DND-41 (cell line): ENCODE measurements around the gene C1orf21.

Experiments
- ATAC-seq: fragments of 200-7000 bp; cut with Tn5 transposase; 3 replicates; pipeline ENCODE4 v1.9.1; 2021; ENCODE audit warnings: low read depth; ENCODE audit not compliant: insufficient read depth
- DNase-seq: peaks from one replicate; pipeline ENCODE4 v3.0.0-alpha.2; 2020
- H2AFZ ChIP-seq: 2 replicates; pipeline ENCODE4 v1.6.0; 2012; ENCODE audit warnings: low read depth, low read length
- H3K27ac ChIP-seq: 2 replicates; pipeline ENCODE4 v1.5.1; 2012; ENCODE audit warnings: low read length, inconsistent platforms
- H3K27me3 ChIP-seq: fragments of 200-600 bp; sonication (generic); 2 replicates; pipeline ENCODE4 v1.6.0; 2012; ENCODE audit warnings: low read length, mild to moderate bottlenecking, inconsistent platforms; ENCODE audit not compliant: insufficient read depth, poor library complexity
- H3K36me3 ChIP-seq: 2 replicates; pipeline ENCODE4 v1.5.1; 2012; ENCODE audit warnings: low read length, inconsistent platforms; ENCODE audit not compliant: insufficient read depth
- H3K4me1 ChIP-seq: 2 replicates; pipeline ENCODE4 v1.5.1; 2012; ENCODE audit warnings: mild to moderate bottlenecking, low read length; ENCODE audit not compliant: insufficient read depth
- H3K4me2 ChIP-seq: 2 replicates; pipeline ENCODE4 v1.6.0; 2012; ENCODE audit warnings: mild to moderate bottlenecking, moderate library complexity, low read length, inconsistent platforms; ENCODE audit not compliant: insufficient read depth
- H3K4me3 ChIP-seq, 2 experiments: fragments of 200-600 bp in 1 of 2; shearing (Covaris generic) in 1 of 2; 2 replicates each; pipeline ENCODE4 v1.5.1; 2012 to 2016; ENCODE audit warnings: inconsistent platforms in 2 of 2, low read length in 2 of 2, mild to moderate bottlenecking in 2 of 2, low read depth in 1 of 2, moderate library complexity in 1 of 2
- H3K79me2 ChIP-seq: 2 replicates; pipeline ENCODE4 v1.6.0; 2012; ENCODE audit warnings: low read length, inconsistent platforms; ENCODE audit not compliant: insufficient read depth
- H3K9ac ChIP-seq: 2 replicates; pipeline ENCODE4 v1.6.0; 2012; ENCODE audit warnings: low read depth, mild to moderate bottlenecking, inconsistent platforms, low read length, moderate library complexity
- H3K9me3 ChIP-seq: 2 replicates; pipeline ENCODE4 v1.5.1; 2012; ENCODE audit warnings: low read length, moderate library complexity, mild to moderate bottlenecking, inconsistent platforms; ENCODE audit not compliant: insufficient read depth, severe bottlenecking
- H4K20me1 ChIP-seq: 2 replicates; pipeline ENCODE4 v1.6.0; 2012; ENCODE audit warnings: low read length; ENCODE audit not compliant: insufficient read depth
- EZH2 ChIP-seq: IDR thresholded peaks from 3 replicates; pipeline ENCODE4 v1.6.1; 2012; ENCODE audit warnings: borderline replicate concordance, low read depth, mild to moderate bottlenecking, moderate library complexity, low read length, inconsistent platforms; ENCODE audit not compliant: severe bottlenecking
- TF ChIP-seq, protein P1 (sequence below): IDR thresholded peaks from 2 replicates; pipeline ENCODE4 v1.5.1; 2012; ENCODE audit warnings: borderline replicate concordance, low read length, moderate library complexity, mild to moderate bottlenecking; ENCODE audit not compliant: poor library complexity, severe bottlenecking; ENCODE audit errors: extremely low read depth

Gene C1orf21

DNA sequence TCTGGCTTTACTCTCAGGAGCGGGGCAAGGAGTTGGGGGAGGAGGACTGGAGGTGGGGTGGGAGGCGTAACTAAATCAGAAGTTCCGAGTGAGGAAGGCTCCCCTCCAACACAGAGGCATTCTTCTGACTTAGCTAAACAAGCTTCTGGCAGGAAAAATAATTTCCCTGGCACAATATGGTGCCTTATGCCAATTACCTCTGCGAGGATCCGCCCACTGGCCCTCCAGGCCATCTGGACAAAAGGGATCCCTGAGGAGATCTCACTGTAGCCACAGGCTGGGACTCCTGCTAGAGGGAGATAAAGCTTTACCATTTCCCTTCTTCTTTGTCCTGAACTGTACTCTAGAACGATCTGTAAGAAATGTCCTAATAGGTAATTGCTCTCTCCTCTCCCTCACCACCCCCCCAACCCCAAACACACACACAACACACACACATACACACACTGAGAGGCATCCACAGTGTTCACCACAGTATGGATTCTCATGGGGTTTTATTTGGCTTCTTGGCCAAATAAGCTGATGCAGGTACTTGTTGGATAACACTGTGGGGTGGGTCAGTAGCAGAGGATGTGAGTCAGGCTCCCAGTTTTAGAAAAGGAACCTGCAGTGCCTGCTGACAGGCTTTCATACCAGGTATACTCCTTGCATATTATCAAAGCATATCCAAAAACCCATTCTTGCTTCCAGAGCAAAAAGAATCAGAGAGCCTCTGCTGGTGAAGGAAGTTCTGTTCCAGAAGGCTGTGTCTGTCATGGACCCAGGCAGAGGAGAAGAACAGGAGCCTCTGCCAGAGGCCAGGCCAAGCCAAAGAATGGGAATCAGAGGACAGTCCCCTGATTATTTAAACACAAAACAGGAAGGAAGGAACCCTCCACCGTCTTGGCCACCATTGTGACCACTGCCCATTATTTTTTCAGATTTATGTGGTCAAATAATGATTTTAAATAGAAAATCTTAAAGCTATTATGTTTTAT lies 169.1 kb downstream of the C1orf21 start:
- H3K4me2 ChIP-seq: no peak overlapping the region
- no peak for ATAC-seq

DNA sequence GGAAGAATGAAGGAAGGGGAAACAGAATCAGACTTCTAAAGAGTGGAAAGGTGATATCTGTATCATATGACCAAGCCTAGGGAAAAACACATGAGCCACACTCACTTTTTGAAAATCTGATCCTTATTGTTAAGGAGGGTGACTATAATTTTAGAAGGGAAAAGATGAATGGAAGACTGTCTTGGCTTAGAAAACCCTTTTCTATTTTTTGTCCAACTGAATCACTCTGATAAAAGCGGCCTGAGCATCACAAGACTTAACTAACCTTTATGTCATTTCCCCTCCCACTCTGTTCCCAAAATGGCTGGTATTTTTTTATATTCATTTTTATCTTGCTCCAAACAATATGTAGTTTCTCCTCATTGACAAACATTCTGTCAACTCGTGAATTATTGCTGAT lies 169.8 kb downstream of the C1orf21 start:
- Histone ChIP-seq H3K9me3 (no peaks in the 10 kb centered on the region), H3K4me1 (no peaks in the 10 kb centered on the region), H3K27me3 (no peaks in the 10 kb centered on the region), H4K20me1 (no peaks in the 10 kb centered on the region), H3K36me3 (no peaks in the 10 kb centered on the region), H2AFZ (no peak overlapping the region), H3K27ac (no peak overlapping the region), H3K79me2 (no peaks in the 10 kb centered on the region), H3K4me2 (no peak overlapping the region), H3K9ac (no peak overlapping the region), H3K4me3 (no peak overlapping the region)
- no peak for DNase-seq
- ATAC-seq: no peak
- TF ChIP-seq EZH2: no peak
- TF ChIP-seq, protein P1, sequence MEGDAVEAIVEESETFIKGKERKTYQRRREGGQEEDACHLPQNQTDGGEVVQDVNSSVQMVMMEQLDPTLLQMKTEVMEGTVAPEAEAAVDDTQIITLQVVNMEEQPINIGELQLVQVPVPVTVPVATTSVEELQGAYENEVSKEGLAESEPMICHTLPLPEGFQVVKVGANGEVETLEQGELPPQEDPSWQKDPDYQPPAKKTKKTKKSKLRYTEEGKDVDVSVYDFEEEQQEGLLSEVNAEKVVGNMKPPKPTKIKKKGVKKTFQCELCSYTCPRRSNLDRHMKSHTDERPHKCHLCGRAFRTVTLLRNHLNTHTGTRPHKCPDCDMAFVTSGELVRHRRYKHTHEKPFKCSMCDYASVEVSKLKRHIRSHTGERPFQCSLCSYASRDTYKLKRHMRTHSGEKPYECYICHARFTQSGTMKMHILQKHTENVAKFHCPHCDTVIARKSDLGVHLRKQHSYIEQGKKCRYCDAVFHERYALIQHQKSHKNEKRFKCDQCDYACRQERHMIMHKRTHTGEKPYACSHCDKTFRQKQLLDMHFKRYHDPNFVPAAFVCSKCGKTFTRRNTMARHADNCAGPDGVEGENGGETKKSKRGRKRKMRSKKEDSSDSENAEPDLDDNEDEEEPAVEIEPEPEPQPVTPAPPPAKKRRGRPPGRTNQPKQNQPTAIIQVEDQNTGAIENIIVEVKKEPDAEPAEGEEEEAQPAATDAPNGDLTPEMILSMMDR: no peak

More for the DNA sequence above, 169.1 kb downstream of the C1orf21 start:
- Histone ChIP-seq H3K4me1 (no peaks in the 10 kb centered on the region), H2AFZ (no peak overlapping the region), H3K4me3 (no peak overlapping the region), H3K36me3 (no peaks in the 10 kb centered on the region), H3K79me2 (no peaks in the 10 kb centered on the region), H3K9ac (no peak overlapping the region), H3K27ac (no peak overlapping the region), H3K9me3 (no peaks in the 10 kb centered on the region), H4K20me1 (no peaks in the 10 kb centered on the region), H3K27me3 (no peaks in the 10 kb centered on the region)
- DNase-seq: no peak
- no peak for TF ChIP-seq EZH2
- TF ChIP-seq, protein P1: no peak

DNA sequence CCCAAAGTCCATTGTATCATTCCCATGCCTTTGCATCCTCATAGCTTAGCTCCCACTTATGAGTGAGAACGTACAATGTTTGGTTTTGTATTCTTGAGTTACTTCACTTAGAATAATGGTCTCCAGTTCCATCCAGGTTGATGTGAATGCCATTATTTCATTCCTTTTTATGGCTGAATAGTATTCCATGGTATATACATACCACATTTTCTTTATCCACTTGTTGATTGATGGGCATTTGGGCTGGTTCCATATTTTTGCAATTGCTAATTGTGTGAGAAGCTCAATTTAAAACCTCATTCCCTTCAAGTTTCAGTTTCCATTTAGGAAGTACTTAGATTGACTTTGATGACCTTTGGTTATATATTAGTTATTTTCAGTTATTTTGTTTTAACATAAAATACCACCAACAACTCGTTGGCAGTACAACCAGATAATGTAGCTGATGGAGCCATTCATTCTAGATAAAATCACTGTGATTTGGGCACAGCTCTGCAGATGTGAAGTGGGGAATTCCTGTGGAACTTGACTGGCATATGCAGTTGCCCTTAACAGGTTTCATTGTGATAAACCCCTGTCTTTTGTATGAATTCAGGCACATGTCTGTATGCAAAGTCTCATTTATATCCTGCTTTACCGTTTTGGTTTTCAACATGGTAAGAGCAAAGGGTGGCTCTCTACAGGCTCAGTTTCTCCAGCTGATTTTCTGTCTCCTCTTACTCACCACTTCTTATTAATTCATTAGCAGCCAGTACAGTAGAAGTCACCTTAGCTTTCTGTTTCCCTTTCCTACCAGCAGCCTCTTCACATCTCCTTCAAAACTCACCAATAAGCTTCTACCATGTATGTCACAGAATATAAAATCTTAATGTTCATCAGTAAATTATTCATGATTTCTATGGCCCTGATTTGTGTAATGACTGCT lies 170.9 kb downstream of the C1orf21 start:
- H2AFZ ChIP-seq: no peak overlapping the region
- TF ChIP-seq EZH2: no peak
- TF ChIP-seq, protein P1: no peak
- H3K36me3 ChIP-seq: no peaks in the 10 kb centered on the region
- H3K4me2 ChIP-seq: no peak overlapping the region
- no peak overlapping the region for H3K27ac ChIP-seq
- no peaks in the 10 kb centered on the region for H3K27me3 ChIP-seq
- no peaks in the 10 kb centered on the region for H4K20me1 ChIP-seq
- no peaks in the 10 kb centered on the region for H3K79me2 ChIP-seq
- no peaks in the 10 kb centered on the region for H3K4me1 ChIP-seq
- H3K9ac ChIP-seq: no peak overlapping the region
- H3K9me3 ChIP-seq: no peaks in the 10 kb centered on the region
- no peak for DNase-seq
- no peak overlapping the region for H3K4me3 ChIP-seq
- no peak for ATAC-seq
